Spleen (tissue), 11 donors: ENCODE data around the gene FBXO38. TPM values are rescaled to one million over a fixed set of nuclear protein-coding genes. Genes with fewer than 3 reads are reported as not detected.

ENCODE experiments used
- DNase-seq: peaks from one replicate; pipeline ENCODE4 v3.0.0-alpha.2; 2020
- H3K27ac ChIP-seq, 8 donors: fragments of 200-600 bp; sonication (generic) in 7 of 8; 1 replicate in 4 of 8; 2 replicates in 4 of 8; pipeline versions ENCODE4 v1.5.0 to v1.8.0; 2016 to 2021; ENCODE audit warnings: inconsistent platforms in 4 of 8, mild to moderate bottlenecking in 4 of 8, moderate library complexity in 1 of 8
- H3K27me3 ChIP-seq, 7 donors: fragments of 200-600 bp; sonication (generic) in 6 of 7; replicated peaks in 1 of 7; 1 replicate in 4 of 7; 2 replicates in 3 of 7; pipeline versions ENCODE4 v1.5.0 to v1.8.0; 2016 to 2021; ENCODE audit warnings: inconsistent platforms in 3 of 7, mild to moderate bottlenecking in 1 of 7
- H3K36me3 ChIP-seq, 6 donors: fragments of 200-600 bp; sonication (generic) in 5 of 6; 1 replicate in 4 of 6; 2 replicates in 2 of 6; pipeline versions ENCODE4 v1.5.0 to v1.8.0; 2016 to 2021; ENCODE audit warnings: inconsistent platforms in 2 of 6
- H3K4me1 ChIP-seq, 6 donors: fragments of 200-600 bp; sonication (generic) in 5 of 6; 1 replicate in 3 of 6; 2 replicates in 3 of 6; pipeline versions ENCODE4 v1.5.0 to v1.8.0; 2016 to 2021; ENCODE audit warnings: inconsistent platforms in 3 of 6
- H3K4me3 ChIP-seq, 8 donors: fragments of 200-600 bp; sonication (generic) in 7 of 8; 1 replicate in 4 of 8; 2 replicates in 4 of 8; pipeline versions ENCODE4 v1.5.0 to v1.8.0; 2016 to 2021; ENCODE audit warnings: inconsistent platforms in 4 of 8, mild to moderate bottlenecking in 4 of 8, moderate library complexity in 2 of 8
- H3K9me3 ChIP-seq, 8 donors: fragments of 200-600 bp; sonication (generic) in 7 of 8; 1 replicate in 4 of 8; 2 replicates in 4 of 8; pipeline versions ENCODE4 v1.5.0 to v1.8.0; 2016 to 2021; ENCODE audit warnings: inconsistent platforms in 4 of 8
- CTCF ChIP-seq, 11 experiments: fragments of 200-600 bp in 7 of 11; fragments of 450-650 bp in 4 of 11; sonication (generic) in 4 of 11; IDR thresholded peaks in 8 of 11; conservative IDR thresholded peaks in 3 of 11; 1 replicate in 7 of 11; 2 replicates in 4 of 11; pipeline versions ENCODE4 v1.4.0 to v1.8.0; 2016 to 2021; ENCODE audit warnings: antibody characterized with exemption in 11 of 11, inconsistent platforms in 4 of 11, mild to moderate bottlenecking in 1 of 11
- POLR2A ChIP-seq, 3 donors: fragments of 450-650 bp; IDR thresholded peaks; one replicate each; pipeline ENCODE4 v1.5.1; 2017; ENCODE audit warnings: antibody characterized with exemption in 3 of 3, mild to moderate bottlenecking in 1 of 3
- POLR2AphosphoS5 ChIP-seq, 3 donors: sonication (generic); formaldehyde crosslinking; IDR thresholded peaks; one replicate each; pipeline ENCODE4 v1.5.1; 2017; ENCODE audit warnings: antibody characterized with exemption in 3 of 3
- WGBS, 5 donors: extraction: QIAGEN DNeasy Blood & Tissue Kit in 3 of 5; methylation state at CpG; one replicate each; pipeline versions ENCODE4 v1.1.5 to v1.1.7; 2013 to 2018; 5-methylcytosine and 5-hydroxymethylcytosine counted together
- intact Hi-C: fragments of 100-400 bp; cut with DNase I; formaldehyde crosslinking; loops from one replicate; pipeline ENCODE4 v1.15.0; 2023; ENCODE audit warnings: low total_unique reads
- polyA plus RNA-seq, 3 donors: library from polyadenylated mRNA; stranded (reverse); fragments of 200-250 nt; gene quantifications; one replicate each; pipeline ENCODE4 v1.2.1, GENCODE V29; 2013
- total RNA-seq, 7 donors: library from RNA; depleted of rRNA in 3 of 7; stranded (reverse); fragments of >200 nt in 3 of 7; fragmentation: NEBNext Ultra II Directional in 4 of 7; extraction: Animal tissue kit (Norgen Biotek cat#: 25700) in 4 of 7; gene quantifications; one replicate each; pipeline versions ENCODE4 v1.1.0 to v1.2.1, GENCODE V29; 2016 to 2021
- donor health status: healthy with polysubstance abuse.
- donor health status: DM: no; HTN: no; CAD: no; lungs with moderate emphysema.
- donor health status: DM: no; HTN: no; CAD: no.
- donor health status: Bipolar disorder and iron deficiency.
- donor health status: healthy.
- donor health status: DM: no; HTN: no; CAD: no.
- donor health status: DM: yes; HTN: yes; CAD: no.

The FBXO38 gene
- total and polyA plus RNA-seq, 10 donors, result 14.3 to 119 (median 66.3) TPM

DNA sequence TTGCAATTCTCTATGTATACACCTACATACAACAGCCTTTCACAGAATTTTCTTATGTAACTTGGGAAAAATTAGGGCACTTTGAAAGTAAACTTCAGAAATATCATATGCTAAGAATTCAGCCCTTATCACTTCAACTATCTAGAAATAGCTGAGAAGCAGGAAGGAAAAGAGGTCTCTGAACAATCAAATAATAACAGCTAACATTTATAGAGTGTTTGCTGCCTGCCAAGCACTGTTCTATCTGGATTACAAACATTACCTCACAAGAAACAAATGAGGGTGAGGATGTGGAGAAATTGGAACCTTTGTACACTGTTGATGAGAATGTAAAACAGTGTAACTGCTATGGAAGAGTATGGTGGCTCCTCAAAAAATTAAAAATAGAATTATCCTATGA, 4.4 kb upstream of the FBXO38 start:
- Histone ChIP-seq H3K27me3 (no peaks in the 10 kb centered on the region), H3K9me3 (peaks cover 0 to 14% (median 9%) of the 10 kb centered on the region in 8 donors), H3K4me3 (no peak overlapping the region), H3K4me1 (peaks cover 6 to 18% (median 9%) of the 10 kb centered on the region in 6 donors), H3K36me3 (peaks cover 0 to 19% (median 0%) of the 10 kb centered on the region in 6 donors), H3K27ac (no peak overlapping the region)
- no peak for DNase-seq
- TF ChIP-seq CTCF (IDR thresholded peaks at IDR 0.05 in 8 of 11, conservative IDR thresholded peaks at IDR 0.05 in 3 of 11) (no peak), POLR2AphosphoS5 (IDR thresholded peaks at IDR 0.05) (no peak), POLR2A (IDR thresholded peaks at IDR 0.05) (no peak)
- intact Hi-C loops, result no loop called here

DNA sequence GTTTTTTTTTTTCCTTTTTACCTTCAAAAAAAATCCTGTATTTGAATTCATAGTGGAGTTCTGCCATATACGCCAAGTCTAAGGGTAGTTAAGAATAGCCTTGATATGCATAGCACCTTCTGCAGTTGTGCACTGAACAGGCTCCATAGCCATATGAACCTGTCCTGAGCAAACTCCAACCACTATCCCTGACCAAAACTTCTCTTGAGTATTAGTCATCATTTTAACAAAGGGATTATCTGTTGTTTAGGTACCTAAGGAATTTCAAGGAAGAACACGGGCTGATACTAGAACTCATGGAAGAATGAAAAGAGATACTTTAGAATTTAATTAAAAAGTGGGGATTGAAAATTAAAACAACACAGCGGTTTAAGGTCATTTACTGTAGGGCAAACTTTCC, 1.9 kb upstream of the FBXO38 start:
- H3K4me3 ChIP-seq, result no peak overlapping the region
- WGBS, 5 donors, result 95 to 99% (median 98%) methylated on average over 3 of the region's 3 CpGs
- intact Hi-C loops, result no loop called here

GRCh38 chr5:148382961-148383360, 797 bp upstream of the FBXO38 start:
- Histone ChIP-seq H3K4me3 (peak overlapping the region in 7 of 8 donors; percentile 60 to 84 (median 67)), H3K9me3 (peaks cover 0 to 13% (median 9%) of the 10 kb centered on the region in 8 donors), H3K27ac (peak overlapping the region; percentile 80 to 97 (median 94)), H3K27me3 (no peaks in the 10 kb centered on the region), H3K4me1 (peaks cover 24 to 54% (median 41%) of the 10 kb centered on the region in 6 donors), H3K36me3 (peaks cover 0 to 15% (median 1%) of the 10 kb centered on the region in 6 donors)
- WGBS, 5 donors, result 67 to 79% (median 71%) methylated on average over 4 of the region's 4 CpGs
- TF ChIP-seq POLR2AphosphoS5 (IDR thresholded peaks at IDR 0.05) (no peak), POLR2A (IDR thresholded peaks at IDR 0.05) (no peak), CTCF (IDR thresholded peaks at IDR 0.05 in 8 of 11, conservative IDR thresholded peaks at IDR 0.05 in 3 of 11) (no peak)
- intact Hi-C loops, result no loop called here
- DNase-seq, result no peak

More for the DNA sequence above, 1.9 kb upstream of the FBXO38 start:
- no peak for DNase-seq
- Histone ChIP-seq H3K9me3 (peaks cover 0 to 14% (median 9%) of the 10 kb centered on the region in 8 donors), H3K27ac (no peak overlapping the region), H3K27me3 (no peaks in the 10 kb centered on the region), H3K36me3 (peaks cover 0 to 18% (median 0%) of the 10 kb centered on the region in 6 donors), H3K4me1 (peaks cover 24 to 43% (median 34%) of the 10 kb centered on the region in 6 donors)
- no peak for TF ChIP-seq POLR2A (IDR thresholded peaks at IDR 0.05)
- no peak for TF ChIP-seq CTCF (IDR thresholded peaks at IDR 0.05 in 8 of 11, conservative IDR thresholded peaks at IDR 0.05 in 3 of 11)
- TF ChIP-seq POLR2AphosphoS5 (IDR thresholded peaks at IDR 0.05), result no peak

DNA sequence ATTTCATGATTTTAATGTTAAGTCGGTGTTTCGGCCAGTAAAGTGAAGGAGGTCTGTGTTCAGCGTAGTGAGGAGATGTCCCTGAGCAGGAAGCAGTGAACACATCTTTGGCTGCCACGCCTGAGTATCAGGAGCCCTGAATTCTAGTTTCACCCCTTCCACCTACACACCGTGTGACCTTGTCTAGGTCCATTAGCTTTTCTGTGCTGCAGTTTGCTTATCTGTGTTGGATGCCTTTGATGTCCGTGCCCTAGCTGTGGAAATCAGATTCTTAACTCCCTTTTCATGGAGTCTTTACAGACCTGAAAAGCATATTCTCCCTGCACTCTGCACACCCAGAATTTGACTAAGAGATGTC, 601 bp downstream of the FBXO38 start:
- H3K4me1 ChIP-seq, result peaks cover 24 to 68% (median 48%) of the 10 kb centered on the region in 6 donors
- H3K27me3 ChIP-seq, result no peaks in the 10 kb centered on the region
- no peak for DNase-seq
- peak overlapping the region; percentile 60 to 84 (median 67) for H3K4me3 ChIP-seq
- no peak for TF ChIP-seq CTCF (IDR thresholded peaks at IDR 0.05 in 8 of 11, conservative IDR thresholded peaks at IDR 0.05 in 3 of 11)
- no peak for TF ChIP-seq POLR2A (IDR thresholded peaks at IDR 0.05)
- TF ChIP-seq POLR2AphosphoS5 (IDR thresholded peaks at IDR 0.05), result no peak
- intact Hi-C loops, result no loop called here
- no peaks in the 10 kb centered on the region for H3K9me3 ChIP-seq
- 3 to 7% (median 5%) methylated on average over 6 of the region's 6 CpGs for WGBS, 5 donors
- H3K36me3 ChIP-seq, result peaks cover 0 to 25% (median 4%) of the 10 kb centered on the region in 6 donors
- peak overlapping the region; percentile 80 to 97 (median 94) for H3K27ac ChIP-seq
